ENCODE results near the gene SLCO2A1.

Gene SLCO2A1

DNA sequence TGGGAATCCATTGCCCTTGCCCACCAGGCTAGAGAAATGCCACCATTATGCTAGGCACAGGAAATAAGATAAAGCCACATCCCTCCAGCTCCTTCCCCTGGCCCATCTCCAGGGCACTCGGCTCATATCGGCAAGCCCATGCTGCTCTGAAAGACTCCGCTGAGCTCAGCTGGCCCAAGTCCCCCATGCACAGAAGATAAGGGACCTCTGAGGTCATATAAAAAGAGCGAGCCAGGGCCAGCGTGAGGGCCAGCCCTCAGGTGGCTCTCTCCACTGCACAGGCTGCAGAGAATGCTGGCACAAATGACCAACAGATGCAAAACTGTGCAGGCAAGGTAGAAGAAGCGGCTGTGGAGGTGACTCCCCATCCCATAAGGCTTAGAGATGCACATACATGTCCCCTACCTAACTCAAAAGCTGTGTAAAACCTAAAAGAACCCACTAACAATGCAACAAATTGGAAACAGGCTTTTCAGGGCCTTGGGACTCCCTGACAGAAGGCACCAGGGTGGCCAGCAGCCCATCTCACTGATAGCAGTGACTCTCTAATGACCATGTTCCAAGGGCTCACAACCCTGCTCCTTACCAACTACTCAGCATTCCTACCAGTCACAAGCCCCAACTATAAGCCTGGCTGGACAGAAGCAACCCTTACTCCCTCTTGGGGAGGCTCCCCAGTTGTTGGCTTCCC lies 137.0 kb downstream of the SLCO2A1 start:
- TF ChIP-seq, protein P1, sequence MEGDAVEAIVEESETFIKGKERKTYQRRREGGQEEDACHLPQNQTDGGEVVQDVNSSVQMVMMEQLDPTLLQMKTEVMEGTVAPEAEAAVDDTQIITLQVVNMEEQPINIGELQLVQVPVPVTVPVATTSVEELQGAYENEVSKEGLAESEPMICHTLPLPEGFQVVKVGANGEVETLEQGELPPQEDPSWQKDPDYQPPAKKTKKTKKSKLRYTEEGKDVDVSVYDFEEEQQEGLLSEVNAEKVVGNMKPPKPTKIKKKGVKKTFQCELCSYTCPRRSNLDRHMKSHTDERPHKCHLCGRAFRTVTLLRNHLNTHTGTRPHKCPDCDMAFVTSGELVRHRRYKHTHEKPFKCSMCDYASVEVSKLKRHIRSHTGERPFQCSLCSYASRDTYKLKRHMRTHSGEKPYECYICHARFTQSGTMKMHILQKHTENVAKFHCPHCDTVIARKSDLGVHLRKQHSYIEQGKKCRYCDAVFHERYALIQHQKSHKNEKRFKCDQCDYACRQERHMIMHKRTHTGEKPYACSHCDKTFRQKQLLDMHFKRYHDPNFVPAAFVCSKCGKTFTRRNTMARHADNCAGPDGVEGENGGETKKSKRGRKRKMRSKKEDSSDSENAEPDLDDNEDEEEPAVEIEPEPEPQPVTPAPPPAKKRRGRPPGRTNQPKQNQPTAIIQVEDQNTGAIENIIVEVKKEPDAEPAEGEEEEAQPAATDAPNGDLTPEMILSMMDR (IDR thresholded peaks at IDR 0.05; ENCODE audit: low read length) = no peak
- TF ChIP-seq EZH2phosphoT487 (IDR thresholded peaks at IDR 0.05; ENCODE audit: low read length) = no peak
- no peak for TF ChIP-seq EZH2 (optimal IDR thresholded peaks at IDR 0.05; ENCODE audit: low read depth, low read length)
- H3K9me3 ChIP-seq (replicated peaks; ENCODE audit: insufficient read depth, low read length) = no peaks in the 10 kb centered on the region
- no peaks in the 10 kb centered on the region for H4K20me1 ChIP-seq (ENCODE audit: insufficient read depth, low read length)
- no peaks in the 10 kb centered on the region for H3K4me1 ChIP-seq (ENCODE audit: low read length)
- no peaks in the 10 kb centered on the region for H3K9me2 ChIP-seq (replicated peaks; ENCODE audit: insufficient read depth, low read length)
- no peaks in the 10 kb centered on the region; the same call in 1 of the 2 replicates for H3F3A ChIP-seq (ENCODE audit: insufficient read depth, low read length)
- H3K4me3 ChIP-seq (ENCODE audit: low read length) = no peak overlapping the region
- H3K9ac ChIP-seq (ENCODE audit: low read length) = no peak overlapping the region
- no peaks in the 10 kb centered on the region for H3K27me3 ChIP-seq (replicated peaks; ENCODE audit: insufficient read depth, low read length)
- no peak overlapping the region for H3K27ac ChIP-seq (ENCODE audit: low read length)
- H2AFZ ChIP-seq (ENCODE audit: low read length) = no peak overlapping the region
- DNase-seq = no peak
- no peaks in the 10 kb centered on the region for H3K79me2 ChIP-seq (ENCODE audit: low read length)
- H3K36me3 ChIP-seq (replicated peaks; ENCODE audit: insufficient read depth, low read length) = no peaks in the 10 kb centered on the region
- H3K4me2 ChIP-seq (ENCODE audit: low read depth, low read length) = no peak overlapping the region

DNA sequence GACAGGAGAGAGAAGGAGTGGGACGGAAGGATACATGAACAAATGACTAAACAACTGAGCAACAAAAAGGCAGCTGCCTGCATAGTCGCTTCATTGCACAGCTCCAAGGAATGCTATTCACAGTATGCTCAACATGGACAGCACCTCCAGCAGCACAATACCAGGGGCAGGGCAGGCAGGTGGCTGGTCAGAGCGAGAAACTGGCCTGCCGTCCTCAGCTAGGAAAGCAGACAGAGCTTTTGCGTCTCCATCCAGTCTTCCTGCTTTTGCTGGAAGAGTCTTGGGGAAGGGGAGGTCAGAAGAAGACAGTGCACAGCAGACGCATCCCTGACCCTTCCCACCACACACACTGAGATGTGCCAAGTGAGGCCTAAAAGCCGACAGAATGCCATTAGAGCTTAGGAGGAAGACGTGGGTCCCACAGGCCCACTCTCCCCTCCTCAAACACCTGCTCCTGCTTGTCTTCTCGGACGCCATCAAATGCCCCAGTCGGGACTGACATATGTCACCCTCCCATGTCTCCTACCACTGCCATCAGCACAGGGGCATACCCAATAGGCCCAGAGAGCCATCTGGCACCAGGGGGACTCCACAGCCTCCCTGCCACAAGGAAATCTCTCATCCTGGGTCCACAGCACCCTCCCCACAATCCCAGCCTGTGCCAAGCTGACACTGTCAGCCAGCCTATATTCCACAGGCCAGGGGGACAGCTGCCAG lies 137.9 kb downstream of the SLCO2A1 start:
- no peak overlapping the region for H3K4me3 ChIP-seq (ENCODE audit: low read length)
- no peaks in the 10 kb centered on the region for H3K9me3 ChIP-seq (replicated peaks; ENCODE audit: insufficient read depth, low read length)
- H2AFZ ChIP-seq (ENCODE audit: low read length) = no peak overlapping the region
- no peaks in the 10 kb centered on the region for H4K20me1 ChIP-seq (ENCODE audit: insufficient read depth, low read length)
- H3F3A ChIP-seq (ENCODE audit: insufficient read depth, low read length) = no peaks in the 10 kb centered on the region; the same call in 1 of the 2 replicates
- DNase-seq = no peak
- TF ChIP-seq EZH2 (optimal IDR thresholded peaks at IDR 0.05; ENCODE audit: low read depth, low read length) (no peak), EZH2phosphoT487 (IDR thresholded peaks at IDR 0.05; ENCODE audit: low read length) (no peak)
- TF ChIP-seq, protein P1 (IDR thresholded peaks at IDR 0.05; ENCODE audit: low read length) = no peak
- no peaks in the 10 kb centered on the region for H3K4me1 ChIP-seq (ENCODE audit: low read length)
- no peak overlapping the region for H3K27ac ChIP-seq (ENCODE audit: low read length)
- H3K27me3 ChIP-seq (replicated peaks; ENCODE audit: insufficient read depth, low read length) = no peaks in the 10 kb centered on the region
- H3K79me2 ChIP-seq (ENCODE audit: low read length) = no peaks in the 10 kb centered on the region
- no peak overlapping the region for H3K9ac ChIP-seq (ENCODE audit: low read length)
- H3K9me2 ChIP-seq (replicated peaks; ENCODE audit: insufficient read depth, low read length) = no peaks in the 10 kb centered on the region
- H3K36me3 ChIP-seq (replicated peaks; ENCODE audit: insufficient read depth, low read length) = no peaks in the 10 kb centered on the region
- H3K4me2 ChIP-seq (ENCODE audit: low read depth, low read length) = no peak overlapping the region

DNA sequence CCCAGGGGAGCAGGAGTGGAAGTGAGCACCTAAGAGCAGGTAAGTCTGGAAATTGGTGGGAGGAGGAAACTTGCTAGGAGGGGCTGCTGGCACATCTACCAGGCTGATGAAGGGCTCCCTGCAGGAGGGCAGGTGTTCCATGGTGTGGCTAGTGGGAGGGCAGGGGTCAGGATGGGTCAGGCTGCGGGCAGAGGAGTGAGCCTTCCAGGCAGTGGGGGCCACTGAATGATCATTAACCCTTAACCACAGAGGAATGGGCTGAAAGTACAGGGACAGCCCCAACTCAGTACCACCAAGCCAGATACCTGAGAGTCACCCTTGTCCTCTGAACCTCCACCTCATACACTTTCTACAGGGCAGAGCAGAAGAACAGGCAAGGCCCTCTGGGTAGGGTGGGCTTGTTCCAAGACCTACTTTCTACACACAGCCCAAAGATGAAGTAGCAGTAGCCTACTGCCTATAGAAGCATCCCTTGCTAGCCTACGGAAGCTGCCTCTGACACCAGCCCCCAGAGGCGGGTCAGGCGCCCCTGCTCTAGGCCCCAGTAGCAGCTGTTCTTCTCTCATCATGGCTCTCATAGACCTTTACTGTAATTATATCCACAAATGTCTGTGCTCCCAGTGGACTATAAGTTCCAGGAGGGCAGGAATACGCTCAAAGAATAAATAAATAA lies 138.6 kb downstream of the SLCO2A1 start:
- H3K4me2 ChIP-seq (ENCODE audit: low read depth, low read length) = no peak overlapping the region
- H3F3A ChIP-seq (ENCODE audit: insufficient read depth, low read length) = no peaks in the 10 kb centered on the region
- no peaks in the 10 kb centered on the region for H3K9me2 ChIP-seq (replicated peaks; ENCODE audit: insufficient read depth, low read length)
- no peaks in the 10 kb centered on the region for H3K36me3 ChIP-seq (replicated peaks; ENCODE audit: insufficient read depth, low read length)
- H4K20me1 ChIP-seq (ENCODE audit: insufficient read depth, low read length) = no peaks in the 10 kb centered on the region
- no peak for TF ChIP-seq EZH2phosphoT487 (IDR thresholded peaks at IDR 0.05; ENCODE audit: low read length)
- TF ChIP-seq EZH2 (optimal IDR thresholded peaks at IDR 0.05; ENCODE audit: low read depth, low read length) = no peak
- TF ChIP-seq, protein P1 (IDR thresholded peaks at IDR 0.05; ENCODE audit: low read length) = no peak
- H3K79me2 ChIP-seq (ENCODE audit: low read length) = no peaks in the 10 kb centered on the region
- no peak overlapping the region for H2AFZ ChIP-seq (ENCODE audit: low read length)
- H3K27ac ChIP-seq (ENCODE audit: low read length) = no peak overlapping the region
- no peaks in the 10 kb centered on the region for H3K27me3 ChIP-seq (replicated peaks; ENCODE audit: insufficient read depth, low read length)
- H3K9ac ChIP-seq (ENCODE audit: low read length) = no peak overlapping the region
- no peak overlapping the region for H3K4me3 ChIP-seq (ENCODE audit: low read length)
- H3K9me3 ChIP-seq (replicated peaks; ENCODE audit: insufficient read depth, low read length) = no peaks in the 10 kb centered on the region
- DNase-seq = no peak
- no peaks in the 10 kb centered on the region for H3K4me1 ChIP-seq (ENCODE audit: low read length)

Data from MM.1S (cell line).